Measurements from ENCODE around the gene RNGTT. TPM values are rescaled to one million over a fixed set of nuclear protein-coding genes. Genes with fewer than 3 reads are reported as not detected.

Gene RNGTT
- total RNA-seq, 3 donors from 2014 or later = 9.1 to 30.3 (median 22.6) TPM

DNA sequence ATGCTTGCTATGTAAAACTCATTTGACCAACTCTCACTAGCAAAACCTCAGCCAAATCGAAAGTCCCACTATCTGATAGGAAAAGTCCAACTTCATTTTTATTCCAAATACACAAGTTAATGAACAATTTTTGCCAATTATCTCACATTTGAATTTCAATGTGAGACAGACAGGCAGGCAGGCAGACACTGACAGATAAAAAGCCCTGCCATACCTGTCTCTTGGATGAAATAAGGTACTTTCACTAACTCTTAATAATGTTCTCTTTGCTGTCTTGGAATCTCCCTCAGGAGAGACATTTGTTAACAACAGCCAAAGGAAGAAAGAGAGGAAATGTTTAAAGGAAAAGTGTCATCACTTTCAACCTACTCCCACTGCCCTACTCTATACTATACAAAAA, 82.0 kb downstream of the RNGTT start:
- Histone ChIP-seq H3K4me1 (no peaks in the 10 kb centered on the region), H3K27me3 (no peaks in the 10 kb centered on the region), H3K4me3 (no peak overlapping the region), H3K36me3 (no peaks in the 10 kb centered on the region), H3K9me3 (peaks cover 0 to 4% of the 10 kb centered on the region in 2 donors), H3K27ac (no peak overlapping the region)
- TF ChIP-seq POLR2A (IDR thresholded peaks at IDR 0.05) = no peak
- TF ChIP-seq POLR2AphosphoS5 (IDR thresholded peaks at IDR 0.05) = no peak
- TF ChIP-seq, protein P1, sequence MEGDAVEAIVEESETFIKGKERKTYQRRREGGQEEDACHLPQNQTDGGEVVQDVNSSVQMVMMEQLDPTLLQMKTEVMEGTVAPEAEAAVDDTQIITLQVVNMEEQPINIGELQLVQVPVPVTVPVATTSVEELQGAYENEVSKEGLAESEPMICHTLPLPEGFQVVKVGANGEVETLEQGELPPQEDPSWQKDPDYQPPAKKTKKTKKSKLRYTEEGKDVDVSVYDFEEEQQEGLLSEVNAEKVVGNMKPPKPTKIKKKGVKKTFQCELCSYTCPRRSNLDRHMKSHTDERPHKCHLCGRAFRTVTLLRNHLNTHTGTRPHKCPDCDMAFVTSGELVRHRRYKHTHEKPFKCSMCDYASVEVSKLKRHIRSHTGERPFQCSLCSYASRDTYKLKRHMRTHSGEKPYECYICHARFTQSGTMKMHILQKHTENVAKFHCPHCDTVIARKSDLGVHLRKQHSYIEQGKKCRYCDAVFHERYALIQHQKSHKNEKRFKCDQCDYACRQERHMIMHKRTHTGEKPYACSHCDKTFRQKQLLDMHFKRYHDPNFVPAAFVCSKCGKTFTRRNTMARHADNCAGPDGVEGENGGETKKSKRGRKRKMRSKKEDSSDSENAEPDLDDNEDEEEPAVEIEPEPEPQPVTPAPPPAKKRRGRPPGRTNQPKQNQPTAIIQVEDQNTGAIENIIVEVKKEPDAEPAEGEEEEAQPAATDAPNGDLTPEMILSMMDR (IDR thresholded peaks at IDR 0.05) = no peak
- intact Hi-C loops (cut with DNase I; ENCODE audit: low total_unique reads) = no loop called here
- DNase-seq (ENCODE audit: low spot score in 2 of 2) = no peak

GRCh38 chr6:88880021-88880420, 83.4 kb downstream of the RNGTT start:
- TF ChIP-seq POLR2AphosphoS5 (IDR thresholded peaks at IDR 0.05) (no peak), POLR2A (IDR thresholded peaks at IDR 0.05) (no peak)
- TF ChIP-seq, protein P1 (IDR thresholded peaks at IDR 0.05) = no peak
- Histone ChIP-seq H3K36me3 (no peaks in the 10 kb centered on the region), H3K27ac (no peak overlapping the region), H3K4me3 (no peak overlapping the region), H3K27me3 (no peaks in the 10 kb centered on the region), H3K9me3 (peaks cover 0 to 3% of the 10 kb centered on the region in 2 donors), H3K4me1 (no peaks in the 10 kb centered on the region)
- intact Hi-C loops (cut with DNase I; ENCODE audit: low total_unique reads) = no loop called here
- no peak for DNase-seq (ENCODE audit: low spot score in 2 of 2)

DNA sequence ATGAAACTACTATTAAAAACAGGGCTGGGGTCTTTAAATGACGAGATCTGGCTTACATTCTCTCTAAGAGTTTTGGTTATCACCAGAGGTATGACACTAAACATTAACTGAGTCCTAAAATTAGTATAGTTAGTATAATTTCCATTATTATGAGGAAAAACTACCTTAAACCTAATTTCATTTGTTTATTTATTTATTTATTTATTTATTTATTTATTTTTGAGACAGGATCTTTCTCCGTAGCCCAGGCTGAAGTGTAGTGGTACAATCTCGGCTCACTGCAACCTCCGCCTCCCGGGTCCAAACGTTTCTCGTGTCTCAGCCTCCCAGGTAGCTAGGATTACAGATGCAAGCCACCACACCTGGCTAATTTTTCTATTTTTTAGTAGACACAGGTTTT, 85.5 kb downstream of the RNGTT start:
- Histone ChIP-seq H3K4me3 (no peak overlapping the region), H3K9me3 (no peaks in the 10 kb centered on the region), H3K27ac (no peak overlapping the region), H3K4me1 (no peaks in the 10 kb centered on the region), H3K36me3 (no peaks in the 10 kb centered on the region), H3K27me3 (no peaks in the 10 kb centered on the region)
- DNase-seq (ENCODE audit: low spot score in 2 of 2) = no peak
- TF ChIP-seq POLR2AphosphoS5 (IDR thresholded peaks at IDR 0.05) (no peak), POLR2A (IDR thresholded peaks at IDR 0.05) (no peak)
- TF ChIP-seq, protein P1 (IDR thresholded peaks at IDR 0.05) = no peak
- intact Hi-C loops (cut with DNase I; ENCODE audit: low total_unique reads) = no loop called here

DNA sequence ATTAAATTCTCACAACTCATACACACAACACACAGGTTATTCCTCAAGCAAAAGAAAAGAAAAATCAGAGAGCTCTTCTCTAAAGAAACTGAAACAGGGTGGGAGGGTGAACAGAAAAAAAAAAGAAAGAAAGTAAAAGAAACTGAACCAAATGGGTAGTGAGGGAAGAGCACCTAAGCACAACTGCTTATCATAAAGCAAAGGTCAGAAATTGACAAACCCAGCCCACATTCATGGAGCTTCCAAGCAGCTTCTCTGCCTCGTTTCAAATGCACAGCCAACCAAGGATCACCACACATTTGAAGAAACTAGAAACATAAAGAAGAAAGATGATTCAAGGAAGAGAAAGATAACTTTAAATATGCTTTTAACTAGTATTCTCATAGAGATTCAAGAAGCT, 90.5 kb downstream of the RNGTT start:
- H3K4me1 ChIP-seq = no peaks in the 10 kb centered on the region
- DNase-seq (ENCODE audit: low spot score in 2 of 2) = no peak
- H3K4me3 ChIP-seq = no peak overlapping the region
- TF ChIP-seq POLR2AphosphoS5 (IDR thresholded peaks at IDR 0.05) (no peak), POLR2A (IDR thresholded peaks at IDR 0.05) (no peak)
- TF ChIP-seq, protein P1 (IDR thresholded peaks at IDR 0.05) = no peak
- H3K36me3 ChIP-seq = no peaks in the 10 kb centered on the region
- H3K27ac ChIP-seq = no peak overlapping the region
- H3K27me3 ChIP-seq = no peaks in the 10 kb centered on the region
- no peaks in the 10 kb centered on the region for H3K9me3 ChIP-seq
- intact Hi-C loops (cut with DNase I; ENCODE audit: low total_unique reads) = loop anchor here (5.0 kb wide), 1 partner anchor 864 kb away; no protein-coding TSS in a partner anchor

DNA sequence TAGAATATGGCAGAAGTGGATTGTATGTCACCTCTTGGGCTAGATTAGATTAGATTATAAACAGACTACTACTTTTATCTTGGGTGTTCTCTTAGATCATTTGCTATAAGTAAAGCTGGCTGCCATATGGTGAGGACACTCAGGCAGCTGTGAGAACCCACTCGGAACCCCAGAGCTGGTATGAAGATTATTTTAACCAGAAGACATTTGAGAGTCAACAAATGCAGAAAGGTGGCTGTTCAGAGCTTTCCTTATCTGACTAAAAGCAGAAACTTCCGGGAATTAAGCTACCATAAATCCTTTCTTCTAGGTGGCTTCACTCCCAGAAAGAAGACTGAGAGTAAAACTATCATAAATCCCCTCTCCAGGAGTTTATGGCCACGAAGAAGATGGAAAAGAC, 91.9 kb downstream of the RNGTT start:
- TF ChIP-seq POLR2A (IDR thresholded peaks at IDR 0.05) = no peak
- TF ChIP-seq POLR2AphosphoS5 (IDR thresholded peaks at IDR 0.05) = no peak
- TF ChIP-seq, protein P1 (IDR thresholded peaks at IDR 0.05) = no peak
- no peak for DNase-seq (ENCODE audit: low spot score in 2 of 2)

More for the DNA sequence above, 91.9 kb downstream of the RNGTT start:
- Histone ChIP-seq H3K27ac (no peak overlapping the region), H3K4me1 (no peaks in the 10 kb centered on the region), H3K27me3 (no peaks in the 10 kb centered on the region), H3K9me3 (no peaks in the 10 kb centered on the region), H3K36me3 (no peaks in the 10 kb centered on the region), H3K4me3 (no peak overlapping the region)
- intact Hi-C loops (cut with DNase I; ENCODE audit: low total_unique reads) = loop anchor here (5.0 kb wide), 1 partner anchor 866 kb away; no protein-coding TSS in a partner anchor
